Kidney (tissue), 14 donors: Measurements from ENCODE around the gene RASGRF1. TPM values are rescaled to one million over a fixed set of nuclear protein-coding genes. Genes with fewer than 3 reads are reported as not detected.

Experiments used
- DNase-seq, 5 donors: peaks; one replicate each; pipeline ENCODE4 v3.0.0-alpha.2; 2013 to 2020
- FAIRE-seq: peaks from 2 replicates; lab custom pipeline; 2012; peaks lifted over from hg19 to GRCh38; lab: Jason Lieb, UNC
- H3K27ac ChIP-seq, 2 donors: one replicate each; pipeline ENCODE4 v1.7.0; 2013; ENCODE audit warnings: low read depth in 2 of 2, low read length in 2 of 2, inconsistent platforms in 1 of 2
- H3K27me3 ChIP-seq: one replicate; pipeline ENCODE4 v1.7.1; 2013; ENCODE audit warnings: low read length, inconsistent platforms; ENCODE audit not compliant: control insufficient read depth, insufficient read depth
- H3K36me3 ChIP-seq, 3 donors: one replicate each; pipeline versions ENCODE4 v1.7.0 to v1.7.1; 2013; ENCODE audit warnings: low read length in 3 of 3, control low read depth in 1 of 3, inconsistent platforms in 1 of 3; ENCODE audit not compliant: insufficient read depth in 3 of 3, control insufficient read depth in 2 of 3
- H3K4me1 ChIP-seq, 3 donors: one replicate each; pipeline versions ENCODE4 v1.7.0 to v1.7.1; 2013; ENCODE audit warnings: low read length in 3 of 3, inconsistent platforms in 1 of 3, low read depth in 1 of 3; ENCODE audit not compliant: control insufficient read depth in 2 of 3, insufficient read depth in 2 of 3
- H3K4me3 ChIP-seq, 3 donors: one replicate each; pipeline versions ENCODE4 v1.7.0 to v1.8.1; 2013; ENCODE audit warnings: low read length in 3 of 3, control low read depth in 1 of 3, inconsistent platforms in 1 of 3
- H3K9ac ChIP-seq, 3 donors: one replicate each; pipeline versions ENCODE4 v1.7.0 to v1.7.1; 2013; ENCODE audit warnings: low read length in 3 of 3, control low read depth in 1 of 3, inconsistent platforms in 1 of 3
- H3K9me3 ChIP-seq, 3 donors: one replicate each; pipeline versions ENCODE4 v1.7.0 to v1.7.1; 2013; ENCODE audit warnings: low read length in 3 of 3, control low read depth in 1 of 3, inconsistent platforms in 1 of 3; ENCODE audit not compliant: control insufficient read depth in 2 of 3, insufficient read depth in 1 of 3
- intact Hi-C: fragments of 100-400 bp; cut with DNase I; formaldehyde crosslinking; loops from one replicate; pipeline ENCODE4 v1.11.1; 2022
- polyA plus RNA-seq: library from polyadenylated mRNA; stranded (reverse); fragments of 350-450 nt; fragmentation: Illumina TruSeq; extraction: RNeasy Lipid Tissue Mini Kit (QIAGEN cat#74804); gene quantifications from one replicate; pipeline ENCODE4 v1.2.3, GENCODE V29; 2014; ENCODE audit warnings: low read depth, low replicate concordance; ENCODE audit not compliant: insufficient read depth
- total RNA-seq: library from RNA; stranded (reverse); fragmentation: NEBNext Ultra II Directional; extraction: Animal tissue kit (Norgen Biotek cat#: 25700); gene quantifications from one replicate; pipeline ENCODE4 v1.2.1, GENCODE V29; 2021
- TF ChIP-seq, protein P1 (sequence below): IDR thresholded peaks from 3 replicates; pipeline ENCODE4 v1.5.1; 2012; ENCODE audit warnings: mild to moderate bottlenecking, moderate library complexity, borderline replicate concordance; ENCODE audit not compliant: insufficient read depth; ENCODE audit errors: extremely low read depth
- donor health status: control.
- donor health status: control.
- donor health status: control.
- donor health status: control.
- donor health status: control.
- donor health status: DM: yes; HTN: yes; CAD: no.
- donor health status: Normal renal cell carcinoma (clear cell type).

The RASGRF1 gene
- total and polyA plus RNA-seq, 2 donors from 2014 or later, result 0.98 to 4.2 TPM

DNA sequence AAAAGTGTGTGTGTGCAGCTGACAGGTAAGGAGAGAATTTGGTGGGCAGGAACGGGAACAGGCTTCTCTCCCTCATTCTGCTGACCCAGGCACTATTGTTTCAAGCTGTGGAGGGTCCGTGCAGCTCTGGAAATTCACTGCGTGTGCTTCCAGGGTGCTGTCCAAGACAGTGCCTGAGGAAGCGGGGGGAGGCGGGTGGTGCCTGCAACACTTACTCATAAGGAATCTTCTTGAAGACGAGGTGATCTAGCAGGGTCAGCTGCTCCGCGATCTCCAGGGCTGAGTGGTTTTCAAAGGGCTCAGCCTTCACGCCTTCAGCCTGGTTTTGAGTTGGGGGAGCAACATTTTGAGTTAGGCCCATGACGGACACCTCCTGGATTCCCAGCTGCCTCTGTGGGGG, 99.1 kb downstream of the RASGRF1 start:
- Histone ChIP-seq H3K27ac (peak overlapping the region; percentile 1 to 50), H3K9me3 (no peaks in the 10 kb centered on the region), H3K36me3 (no peaks in the 10 kb centered on the region), H3K4me3 (no peak overlapping the region), H3K4me1 (peaks cover 0 to 40% (median 33%) of the 10 kb centered on the region in 3 donors), H3K9ac (no peak overlapping the region), H3K27me3 (no peaks in the 10 kb centered on the region)
- intact Hi-C loops, result no loop called here
- FAIRE-seq (no peak), DNase-seq (no peak)
- TF ChIP-seq, protein P1, sequence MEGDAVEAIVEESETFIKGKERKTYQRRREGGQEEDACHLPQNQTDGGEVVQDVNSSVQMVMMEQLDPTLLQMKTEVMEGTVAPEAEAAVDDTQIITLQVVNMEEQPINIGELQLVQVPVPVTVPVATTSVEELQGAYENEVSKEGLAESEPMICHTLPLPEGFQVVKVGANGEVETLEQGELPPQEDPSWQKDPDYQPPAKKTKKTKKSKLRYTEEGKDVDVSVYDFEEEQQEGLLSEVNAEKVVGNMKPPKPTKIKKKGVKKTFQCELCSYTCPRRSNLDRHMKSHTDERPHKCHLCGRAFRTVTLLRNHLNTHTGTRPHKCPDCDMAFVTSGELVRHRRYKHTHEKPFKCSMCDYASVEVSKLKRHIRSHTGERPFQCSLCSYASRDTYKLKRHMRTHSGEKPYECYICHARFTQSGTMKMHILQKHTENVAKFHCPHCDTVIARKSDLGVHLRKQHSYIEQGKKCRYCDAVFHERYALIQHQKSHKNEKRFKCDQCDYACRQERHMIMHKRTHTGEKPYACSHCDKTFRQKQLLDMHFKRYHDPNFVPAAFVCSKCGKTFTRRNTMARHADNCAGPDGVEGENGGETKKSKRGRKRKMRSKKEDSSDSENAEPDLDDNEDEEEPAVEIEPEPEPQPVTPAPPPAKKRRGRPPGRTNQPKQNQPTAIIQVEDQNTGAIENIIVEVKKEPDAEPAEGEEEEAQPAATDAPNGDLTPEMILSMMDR, result no peak

DNA sequence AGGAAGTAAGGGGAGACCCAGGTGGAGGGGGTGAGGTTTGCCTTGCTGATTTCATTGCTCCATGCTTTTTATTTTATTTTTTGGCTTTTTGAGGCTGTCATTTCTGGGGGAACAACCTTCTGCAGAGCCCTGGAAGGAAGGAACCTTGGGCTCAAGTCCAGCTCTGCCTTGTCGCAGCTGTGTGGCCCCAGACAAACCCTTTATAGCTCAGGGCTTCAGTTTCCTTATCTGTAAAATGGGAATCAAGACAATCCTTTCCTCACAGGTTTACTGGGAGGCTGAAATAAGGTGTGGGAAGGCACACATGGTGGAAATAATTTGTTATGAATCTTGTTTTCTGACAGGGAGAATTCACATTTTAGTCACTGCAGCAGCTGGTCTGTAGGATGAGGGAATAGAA, 100.3 kb downstream of the RASGRF1 start:
- no peaks in the 10 kb centered on the region for H3K9me3 ChIP-seq
- H3K36me3 ChIP-seq, result no peaks in the 10 kb centered on the region
- H3K9ac ChIP-seq, result no peak overlapping the region
- peak overlapping the region in 1 of 2 donors; percentile 64 for H3K27ac ChIP-seq
- H3K4me1 ChIP-seq, result peaks cover 0 to 40% (median 31%) of the 10 kb centered on the region in 3 donors
- TF ChIP-seq, protein P1, result no peak
- FAIRE-seq (no peak), DNase-seq (no peak)
- H3K27me3 ChIP-seq, result no peaks in the 10 kb centered on the region
- intact Hi-C loops, result no loop called here
- H3K4me3 ChIP-seq, result no peak overlapping the region

DNA sequence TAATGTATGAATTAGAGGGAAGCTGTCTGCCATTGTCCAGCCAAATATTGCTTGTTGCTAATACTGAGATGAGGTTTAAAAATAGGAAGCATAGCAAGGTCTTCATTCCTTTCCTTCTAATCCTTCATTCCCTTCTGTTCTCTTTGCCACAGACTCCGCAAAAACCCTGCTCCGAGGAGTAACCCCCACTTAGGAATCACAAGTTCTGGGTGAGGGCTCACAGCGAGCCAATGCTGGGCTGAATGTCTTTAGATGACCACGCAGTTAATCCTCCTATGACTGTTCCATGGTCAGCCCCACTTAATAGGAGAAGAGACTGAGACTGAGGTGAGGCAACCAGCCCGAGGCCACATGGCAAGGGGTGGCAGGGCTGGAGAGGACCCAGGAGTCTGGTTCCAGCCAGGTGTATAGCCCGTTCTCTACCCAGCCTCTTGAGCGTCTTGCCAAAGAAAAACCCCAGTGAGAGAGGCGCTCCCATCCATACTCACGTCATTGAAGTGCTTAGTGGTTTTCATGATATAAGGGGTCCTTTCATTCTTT, 100.8 kb downstream of the RASGRF1 start:
- TF ChIP-seq, protein P1, result no peak
- no peaks in the 10 kb centered on the region for H3K9me3 ChIP-seq
- H3K36me3 ChIP-seq, result no peaks in the 10 kb centered on the region
- DNase-seq, result peak in 1 of 5 donors; percentile 33
- H3K27me3 ChIP-seq, result no peaks in the 10 kb centered on the region
- FAIRE-seq, result no peak
- H3K9ac ChIP-seq, result peak overlapping the region in 1 of 3 donors; percentile 56
- intact Hi-C loops, result no loop called here
- no peak overlapping the region for H3K4me3 ChIP-seq
- peak overlapping the region; percentile 85 to 91 for H3K27ac ChIP-seq
- peaks cover 0 to 40% (median 31%) of the 10 kb centered on the region in 3 donors for H3K4me1 ChIP-seq
